Activated naive CD8-positive, alpha-beta T cell treated with anti-CD3 and anti-CD28 coated beads for 36 hours (primary cell): ENCODE measurements around the gene SLC35E3. TPM values are rescaled to one million over a fixed set of nuclear protein-coding genes. Genes with fewer than 3 reads are reported as not detected.
"Not testable (repeated sequence)": the region's sequence is repeated elsewhere in the genome, so short reads cannot be mapped to it uniquely, and the experiment has no call there.

Experiments
- DNase-seq: peaks from one replicate; pipeline ENCODE4 v3.0.0; 2021
- H3K27ac Mint-ChIP-seq: one replicate; pipeline ENCODE4 v1.8.0; 2022; ENCODE audit warnings: mild to moderate bottlenecking, moderate library complexity, mixed read lengths
- H3K27me3 Mint-ChIP-seq: one replicate; pipeline ENCODE4 v1.8.0; 2022; ENCODE audit warnings: mild to moderate bottlenecking, mixed read lengths
- H3K36me3 Mint-ChIP-seq: one replicate; pipeline ENCODE4 v1.8.0; 2021; ENCODE audit warnings: mild to moderate bottlenecking, mixed read lengths
- H3K4me1 Mint-ChIP-seq: one replicate; pipeline ENCODE4 v1.8.0; 2021; ENCODE audit warnings: mixed read lengths
- H3K4me3 Mint-ChIP-seq: one replicate; pipeline ENCODE4 v1.8.0; 2022; ENCODE audit warnings: mild to moderate bottlenecking, moderate library complexity, mixed read lengths
- H3K9me3 Mint-ChIP-seq: one replicate; pipeline ENCODE4 v1.8.0; 2022; ENCODE audit warnings: mixed read lengths
- total RNA-seq, 2 experiments: library from RNA; stranded (reverse); gene quantifications; one replicate each; pipeline ENCODE4 v1.2.3, GENCODE V29; 2021

The SLC35E3 gene
- total RNA-seq, 2 experiments from 2014 or later = 8.7 to 12.3 TPM

DNA sequence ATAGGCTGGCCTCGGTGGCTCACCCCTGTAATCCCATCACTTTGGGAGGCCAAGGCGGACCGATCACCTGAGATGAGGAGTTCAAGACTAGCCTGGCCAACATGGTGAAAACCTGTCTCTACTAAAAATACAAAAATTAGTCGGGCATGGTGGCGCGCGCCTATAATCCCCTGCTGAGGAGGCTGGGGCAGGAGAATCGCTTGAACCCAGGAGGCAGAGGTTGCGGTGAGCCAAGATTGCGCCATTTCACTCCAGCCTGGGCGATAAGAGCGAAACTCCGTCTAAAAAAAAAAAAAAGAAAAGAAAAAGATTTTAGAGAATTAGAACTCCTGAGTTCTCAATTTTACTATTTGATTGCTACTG, 64.0 kb downstream of the SLC35E3 start:
- H3K27ac Mint-ChIP-seq, DNase-seq, H3K27me3 Mint-ChIP-seq, H3K9me3 Mint-ChIP-seq: not testable (repeated sequence)
- peaks cover 44% of the 10 kb centered on the region for H3K4me1 Mint-ChIP-seq
- peak overlapping the region; percentile 93 for H3K4me3 Mint-ChIP-seq
- peaks cover 49% of the 10 kb centered on the region for H3K36me3 Mint-ChIP-seq

DNA sequence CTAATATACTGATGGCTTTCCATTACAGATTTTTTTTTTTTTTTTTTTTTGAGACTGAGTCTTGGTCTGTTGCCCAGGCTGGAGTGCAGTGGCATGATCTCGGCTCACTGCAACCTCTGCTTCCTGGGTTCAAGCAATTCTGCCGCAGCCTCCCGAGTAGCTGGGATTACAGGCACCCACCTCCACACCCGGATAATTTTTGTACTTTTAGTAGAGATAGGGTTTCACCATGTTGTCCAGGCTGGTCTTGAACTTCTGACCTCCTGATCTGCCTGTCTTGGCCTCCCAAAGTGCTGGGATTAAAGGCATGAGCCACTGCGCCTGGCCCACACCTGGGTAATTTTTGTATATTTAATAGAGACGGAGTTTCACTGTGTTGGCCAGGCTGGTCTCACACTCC, 65.6 kb downstream of the SLC35E3 start:
- H3K27ac Mint-ChIP-seq = peak overlapping the region; percentile 54

DNA sequence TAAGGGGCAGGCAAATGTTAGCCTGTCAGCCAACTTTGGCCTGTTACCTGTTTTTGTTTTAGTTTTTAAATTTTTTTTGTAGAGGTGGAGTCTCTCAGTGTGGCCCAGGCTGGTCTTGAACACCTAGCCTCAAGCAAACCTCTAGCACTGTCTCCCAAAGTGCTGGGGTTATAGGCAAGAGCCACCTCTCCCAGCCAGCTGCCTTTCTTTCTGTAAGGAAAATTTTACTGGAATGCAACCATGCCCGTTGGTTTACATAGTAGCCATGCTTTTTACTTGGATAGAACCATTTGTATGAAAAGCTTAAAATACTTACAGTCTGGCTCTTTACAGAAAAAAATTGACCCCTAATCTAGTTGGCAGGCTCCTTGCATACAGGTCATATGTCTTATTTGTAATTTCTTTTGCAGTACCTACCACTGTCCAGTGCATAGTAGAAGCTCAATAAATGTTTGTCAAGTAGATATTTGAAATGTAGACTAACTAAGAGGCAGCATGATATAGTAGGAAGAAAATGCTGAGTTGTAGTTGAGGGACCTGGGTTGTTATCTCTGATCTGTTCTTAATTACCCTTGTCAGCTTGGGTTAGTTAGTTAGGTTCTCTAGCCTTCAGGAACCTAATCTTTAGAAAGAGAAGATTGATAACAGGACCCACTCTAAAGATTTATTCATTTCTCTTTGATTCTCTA, 66.7 kb downstream of the SLC35E3 start:
- H3K4me1 Mint-ChIP-seq = peaks cover 48% of the 10 kb centered on the region
- no peak for DNase-seq
- peaks cover 56% of the 10 kb centered on the region for H3K36me3 Mint-ChIP-seq
- no peaks in the 10 kb centered on the region for H3K27me3 Mint-ChIP-seq
- peak overlapping the region; percentile 42 for H3K27ac Mint-ChIP-seq
- H3K9me3 Mint-ChIP-seq = no peaks in the 10 kb centered on the region
- H3K4me3 Mint-ChIP-seq = no peak overlapping the region

More for the DNA sequence above, 65.6 kb downstream of the SLC35E3 start:
- not testable (repeated sequence) for H3K27me3 Mint-ChIP-seq, H3K9me3 Mint-ChIP-seq, DNase-seq
- Mint-ChIP-seq H3K36me3 (peaks cover 53% of the 10 kb centered on the region), H3K4me1 (peaks cover 51% of the 10 kb centered on the region), H3K4me3 (peak overlapping the region; percentile 22)

DNA sequence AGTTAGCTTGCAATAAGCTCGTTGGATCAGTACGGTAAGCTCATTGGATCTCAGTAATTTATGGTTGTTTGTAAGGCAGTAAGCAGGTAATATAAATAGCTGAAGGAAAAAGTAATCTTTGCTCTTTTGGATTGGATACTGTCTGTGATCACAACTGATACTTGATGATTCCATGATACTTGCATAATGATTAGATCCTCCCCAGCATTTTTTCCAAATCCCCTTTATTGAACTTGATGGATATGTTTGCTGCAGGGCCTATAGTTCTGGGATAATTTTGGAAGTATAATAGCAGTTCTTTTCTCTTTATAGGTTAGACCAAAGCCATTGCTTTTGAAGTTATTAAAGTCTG, 67.2 kb downstream of the SLC35E3 start:
- peaks cover 54% of the 10 kb centered on the region for H3K36me3 Mint-ChIP-seq
- no peak overlapping the region for H3K27ac Mint-ChIP-seq
- H3K9me3 Mint-ChIP-seq = no peaks in the 10 kb centered on the region
- no peak for DNase-seq
- H3K4me1 Mint-ChIP-seq = peaks cover 48% of the 10 kb centered on the region
- no peak overlapping the region for H3K4me3 Mint-ChIP-seq
- no peaks in the 10 kb centered on the region for H3K27me3 Mint-ChIP-seq

DNA sequence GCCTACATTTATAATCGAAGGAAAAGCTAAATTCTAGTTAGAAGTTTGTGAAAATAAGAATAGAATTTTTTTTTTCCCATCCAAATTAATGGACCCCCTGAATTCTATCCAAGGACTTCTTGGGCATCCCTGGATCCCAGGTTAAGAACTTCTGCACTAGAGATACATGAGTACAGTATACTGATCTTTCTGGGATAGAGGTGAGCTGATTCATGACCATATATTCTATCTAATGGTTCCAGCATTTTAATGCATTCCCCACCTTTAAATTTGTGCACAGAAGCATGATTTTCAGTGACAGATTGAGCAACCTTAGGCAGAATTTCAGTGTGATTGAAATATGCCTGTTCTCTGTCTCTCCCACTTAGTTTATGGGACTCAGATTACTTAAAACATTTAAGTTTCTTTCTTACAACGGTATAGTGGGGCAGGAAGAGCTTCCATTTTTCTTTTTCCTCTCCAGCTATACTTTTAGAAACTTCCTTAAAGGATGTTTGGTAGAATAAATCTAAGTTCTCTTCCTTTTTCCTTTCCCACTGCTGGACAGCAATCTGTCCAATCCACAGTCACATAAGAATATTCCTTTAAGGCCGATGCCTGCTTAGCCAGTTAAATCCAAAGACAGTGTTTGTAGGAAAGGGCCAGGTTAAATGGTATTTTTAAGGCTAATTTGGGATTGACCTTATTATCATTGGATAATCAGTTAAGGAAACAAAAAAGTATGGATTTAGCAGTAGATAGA, 68.7 kb downstream of the SLC35E3 start:
- H3K36me3 Mint-ChIP-seq = peaks cover 44% of the 10 kb centered on the region
- no peak for DNase-seq
- no peak overlapping the region for H3K4me3 Mint-ChIP-seq
- H3K4me1 Mint-ChIP-seq = peaks cover 48% of the 10 kb centered on the region
- no peaks in the 10 kb centered on the region for H3K9me3 Mint-ChIP-seq
- H3K27ac Mint-ChIP-seq = no peak overlapping the region
- no peaks in the 10 kb centered on the region for H3K27me3 Mint-ChIP-seq

DNA sequence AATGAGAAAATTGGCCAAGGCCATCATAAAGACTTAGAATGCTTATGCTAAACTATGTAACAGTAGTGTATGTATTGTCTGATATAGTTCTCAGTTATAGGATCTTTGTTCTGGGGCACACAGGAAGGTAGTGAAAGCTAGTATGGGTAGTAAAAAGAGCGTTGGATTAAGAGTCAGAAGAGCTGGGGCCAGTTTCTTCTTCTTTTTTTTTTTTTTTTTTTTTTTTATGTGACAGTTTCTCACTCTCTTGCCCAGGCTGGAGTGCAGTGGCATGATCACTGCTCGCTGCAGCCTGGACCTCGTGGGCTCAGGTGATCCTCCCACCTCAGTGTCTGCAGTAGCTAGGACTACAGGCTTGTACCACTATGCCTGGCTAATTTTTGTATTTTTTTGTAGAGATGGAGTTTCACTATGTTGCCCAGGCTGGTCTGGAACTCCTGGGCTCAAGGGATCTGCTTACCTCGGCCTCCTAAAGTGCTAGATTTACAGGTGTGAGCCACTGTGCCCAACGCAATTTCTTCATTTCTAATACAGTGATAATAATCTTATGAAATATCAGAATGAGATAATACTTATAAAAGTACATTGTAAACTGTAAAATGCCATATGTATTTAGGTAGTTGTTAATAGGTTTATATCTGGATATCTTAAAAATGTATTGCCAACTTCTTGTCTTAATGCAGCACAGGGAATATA, 69.4 kb downstream of the SLC35E3 start:
- Mint-ChIP-seq H3K27me3 (no peaks in the 10 kb centered on the region), H3K36me3 (peaks cover 41% of the 10 kb centered on the region), H3K4me3 (no peak overlapping the region), H3K9me3 (no peaks in the 10 kb centered on the region), H3K27ac (no peak overlapping the region), H3K4me1 (peaks cover 46% of the 10 kb centered on the region)
- DNase-seq = no peak

DNA sequence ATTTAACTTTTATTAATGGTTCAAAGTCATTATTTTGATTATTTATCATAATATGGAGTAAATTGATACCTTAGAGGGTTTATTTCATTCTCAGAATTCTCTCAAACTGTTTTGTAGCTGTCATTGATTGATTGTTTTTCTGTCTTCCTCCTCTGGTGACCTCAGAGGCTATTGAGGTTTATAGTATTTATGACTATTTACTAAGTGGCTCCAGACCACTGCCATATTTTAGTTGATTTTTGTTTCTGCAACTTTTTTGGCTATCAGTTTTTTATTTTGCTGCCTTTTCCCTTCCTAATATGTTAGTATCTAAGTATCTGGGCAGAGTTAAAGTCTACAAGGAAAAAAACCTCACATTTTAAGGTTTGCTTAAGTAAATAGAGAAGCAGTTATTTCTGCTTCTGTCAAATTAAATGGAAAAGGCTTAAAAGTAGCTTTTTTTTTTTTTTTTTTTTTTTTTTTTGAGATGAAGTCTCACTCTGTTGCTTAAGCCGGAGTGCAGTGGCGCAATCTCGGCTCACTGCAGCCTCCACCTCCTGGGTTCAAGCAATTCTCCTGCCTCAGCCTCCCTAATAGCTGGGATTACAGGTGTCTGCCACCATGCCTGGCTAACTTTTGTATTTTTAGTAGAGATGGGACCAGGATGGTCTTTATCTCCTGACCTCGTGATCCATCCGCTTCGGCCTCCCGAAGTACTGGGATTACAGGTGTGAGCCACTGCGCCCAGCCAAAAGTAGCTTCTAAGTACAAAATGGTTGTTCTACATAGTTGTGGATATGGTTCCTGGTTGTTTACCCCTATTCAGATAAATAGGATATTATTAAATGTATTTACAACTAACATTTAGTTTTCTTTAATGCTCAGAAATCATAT, 70.2 kb downstream of the SLC35E3 start:
- peaks cover 44% of the 10 kb centered on the region for H3K4me1 Mint-ChIP-seq
- H3K27me3 Mint-ChIP-seq = no peaks in the 10 kb centered on the region
- no peak overlapping the region for H3K27ac Mint-ChIP-seq
- no peak for DNase-seq
- H3K36me3 Mint-ChIP-seq = peaks cover 37% of the 10 kb centered on the region
- no peak overlapping the region for H3K4me3 Mint-ChIP-seq
- H3K9me3 Mint-ChIP-seq = no peaks in the 10 kb centered on the region

DNA sequence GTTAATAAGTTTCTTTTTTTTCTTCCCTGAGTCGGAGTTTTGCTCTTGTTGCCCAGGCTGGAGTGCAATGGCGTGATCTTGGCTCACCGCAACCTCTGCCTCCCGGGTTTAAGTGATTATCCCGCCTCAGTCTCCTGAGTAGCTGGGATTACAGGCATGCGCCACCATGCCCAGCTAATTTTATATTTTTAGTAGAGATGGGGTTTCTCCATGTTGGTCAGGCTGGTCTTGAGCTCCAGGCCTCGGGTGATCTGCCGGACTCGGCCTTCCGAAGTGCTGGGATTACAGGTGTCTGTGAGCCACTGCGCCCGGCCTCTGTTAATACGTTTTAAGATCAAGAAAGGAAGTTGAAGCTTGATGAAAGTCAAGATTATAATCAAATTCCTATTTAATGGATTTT, 73.5 kb downstream of the SLC35E3 start:
- H3K4me3 Mint-ChIP-seq, H3K27ac Mint-ChIP-seq: not testable (repeated sequence)

DNA sequence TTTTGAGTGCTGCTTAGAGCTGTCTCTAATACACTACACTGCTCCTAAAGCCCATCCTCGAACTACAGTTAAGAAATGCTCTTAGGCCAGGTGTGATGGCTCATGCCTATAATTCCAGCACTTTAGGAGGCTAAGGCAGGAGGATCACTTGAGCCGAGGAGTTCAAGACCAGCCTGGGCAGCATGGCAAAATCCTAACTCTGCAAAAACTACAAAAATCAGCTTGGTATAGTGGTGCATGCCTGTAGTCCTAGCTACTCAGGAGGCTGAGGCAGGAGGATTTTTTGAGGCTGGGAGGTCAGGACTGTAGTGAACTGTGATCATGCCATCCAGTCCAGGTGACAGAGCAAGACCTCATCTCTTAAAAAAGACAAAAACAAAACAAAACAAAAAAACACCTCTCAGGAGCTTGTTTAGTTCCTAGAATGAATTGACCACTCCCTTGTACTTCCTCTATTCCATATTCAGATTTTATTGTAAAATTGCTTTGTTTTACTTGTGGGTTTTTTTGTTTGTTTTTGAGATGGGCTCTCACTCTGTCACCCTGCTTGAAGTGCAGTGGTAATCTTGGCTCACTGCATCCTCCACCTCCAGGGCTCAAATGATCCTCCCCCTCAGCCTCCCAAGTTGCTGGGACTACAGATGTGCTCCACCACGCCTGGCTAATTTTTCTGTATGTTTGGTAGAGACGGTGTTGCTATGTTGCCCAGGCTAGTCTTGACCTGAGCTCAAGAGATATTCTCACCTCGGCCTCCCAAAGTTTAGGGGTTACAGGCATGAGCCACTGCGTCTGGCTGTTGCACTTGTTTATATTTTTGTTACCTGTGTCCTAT, 75.6 kb downstream of the SLC35E3 start:
- Mint-ChIP-seq H3K9me3 (no peaks in the 10 kb centered on the region), H3K27ac (peak overlapping the region; percentile 58), H3K36me3 (peaks cover 30% of the 10 kb centered on the region), H3K4me1 (peaks cover 21% of the 10 kb centered on the region), H3K4me3 (no peak overlapping the region), H3K27me3 (no peaks in the 10 kb centered on the region)
- DNase-seq = no peak

More for the DNA sequence above, 73.5 kb downstream of the SLC35E3 start:
- H3K9me3 Mint-ChIP-seq, DNase-seq, H3K27me3 Mint-ChIP-seq: not testable (repeated sequence)
- H3K4me1 Mint-ChIP-seq = peaks cover 30% of the 10 kb centered on the region
- peaks cover 25% of the 10 kb centered on the region for H3K36me3 Mint-ChIP-seq

DNA sequence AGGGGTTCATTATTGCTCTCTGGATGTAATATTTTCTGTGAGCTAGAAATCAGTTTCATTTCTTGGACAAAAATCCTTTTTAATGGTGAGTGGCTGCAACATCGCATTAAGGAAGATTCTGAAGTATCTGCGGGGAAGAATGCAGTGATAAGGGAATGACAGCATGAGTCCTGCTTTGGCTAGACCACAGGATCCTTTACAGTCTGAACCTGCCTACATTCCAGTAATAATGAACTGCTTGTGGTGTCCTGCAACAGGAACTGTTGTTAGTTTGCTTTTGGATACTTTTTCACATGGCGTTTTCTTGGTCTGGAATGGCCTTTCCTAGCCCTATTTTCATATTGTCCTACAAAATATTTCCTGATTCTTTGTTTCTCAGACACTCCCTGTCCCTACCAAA, 77.7 kb downstream of the SLC35E3 start:
- H3K9me3 Mint-ChIP-seq = no peaks in the 10 kb centered on the region
- no peaks in the 10 kb centered on the region for H3K27me3 Mint-ChIP-seq
- no peak overlapping the region for H3K4me3 Mint-ChIP-seq
- no peak for DNase-seq
- H3K4me1 Mint-ChIP-seq = peaks cover 27% of the 10 kb centered on the region
- peak overlapping the region; percentile 21 for H3K27ac Mint-ChIP-seq
- peaks cover 32% of the 10 kb centered on the region for H3K36me3 Mint-ChIP-seq

DNA sequence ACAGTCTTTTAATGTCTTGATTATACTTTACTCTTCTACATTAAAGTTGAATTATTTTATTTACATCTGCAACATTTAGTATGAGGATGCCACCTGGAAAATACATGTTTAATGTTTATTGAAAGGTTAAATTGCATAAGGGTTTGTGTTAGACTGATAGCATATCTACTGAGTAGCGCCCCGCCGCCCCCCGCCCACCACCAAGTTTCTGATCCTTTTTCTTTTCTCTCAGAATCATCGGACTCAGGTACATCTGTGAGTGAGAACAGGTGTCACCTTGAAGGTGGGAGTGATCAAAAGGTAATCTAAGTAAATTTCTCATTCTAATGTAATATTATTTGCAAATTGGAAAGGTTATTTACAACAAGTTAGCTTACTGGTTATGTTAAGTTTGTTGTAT, 78.2 kb downstream of the SLC35E3 start:
- H3K27me3 Mint-ChIP-seq = no peaks in the 10 kb centered on the region
- no peak overlapping the region for H3K4me3 Mint-ChIP-seq
- peaks cover 32% of the 10 kb centered on the region for H3K36me3 Mint-ChIP-seq
- DNase-seq = no peak
- H3K9me3 Mint-ChIP-seq = no peaks in the 10 kb centered on the region
- H3K27ac Mint-ChIP-seq = no peak overlapping the region
- H3K4me1 Mint-ChIP-seq = peaks cover 25% of the 10 kb centered on the region

DNA sequence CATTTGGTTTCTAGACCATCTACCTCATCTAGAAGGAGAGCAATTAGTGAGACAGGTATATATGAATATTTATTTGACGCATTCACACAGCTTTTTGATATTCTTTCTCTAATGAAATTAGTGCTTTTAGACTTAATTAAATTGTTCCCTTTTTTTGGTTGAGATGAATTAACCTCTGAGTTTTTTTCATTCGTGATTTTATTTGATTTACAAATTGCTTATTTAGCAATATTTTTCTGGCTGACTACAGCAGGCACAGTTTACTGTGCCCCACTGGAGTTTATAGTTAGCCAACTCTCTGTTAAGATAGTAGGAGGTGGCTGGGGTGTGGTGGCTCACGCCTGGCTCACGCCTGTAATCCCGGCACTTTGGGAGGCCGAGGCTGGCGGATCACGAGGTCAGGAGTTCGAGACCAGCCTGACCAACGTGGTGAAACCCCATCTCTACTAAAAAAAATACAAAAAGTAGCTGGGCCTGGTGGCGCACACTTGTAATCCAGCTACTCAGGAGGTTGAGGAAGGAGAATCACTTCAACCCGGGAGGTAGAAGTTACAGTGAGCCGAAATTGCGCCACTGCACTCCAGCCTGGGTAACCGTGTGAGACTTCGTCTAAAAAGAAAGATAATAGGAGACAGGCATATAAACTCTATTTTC, 78.7 kb downstream of the SLC35E3 start:
- Mint-ChIP-seq H3K9me3 (no peaks in the 10 kb centered on the region), H3K4me3 (no peak overlapping the region), H3K36me3 (peaks cover 31% of the 10 kb centered on the region), H3K27me3 (no peaks in the 10 kb centered on the region), H3K4me1 (peaks cover 25% of the 10 kb centered on the region), H3K27ac (no peak overlapping the region)
- no peak for DNase-seq

DNA sequence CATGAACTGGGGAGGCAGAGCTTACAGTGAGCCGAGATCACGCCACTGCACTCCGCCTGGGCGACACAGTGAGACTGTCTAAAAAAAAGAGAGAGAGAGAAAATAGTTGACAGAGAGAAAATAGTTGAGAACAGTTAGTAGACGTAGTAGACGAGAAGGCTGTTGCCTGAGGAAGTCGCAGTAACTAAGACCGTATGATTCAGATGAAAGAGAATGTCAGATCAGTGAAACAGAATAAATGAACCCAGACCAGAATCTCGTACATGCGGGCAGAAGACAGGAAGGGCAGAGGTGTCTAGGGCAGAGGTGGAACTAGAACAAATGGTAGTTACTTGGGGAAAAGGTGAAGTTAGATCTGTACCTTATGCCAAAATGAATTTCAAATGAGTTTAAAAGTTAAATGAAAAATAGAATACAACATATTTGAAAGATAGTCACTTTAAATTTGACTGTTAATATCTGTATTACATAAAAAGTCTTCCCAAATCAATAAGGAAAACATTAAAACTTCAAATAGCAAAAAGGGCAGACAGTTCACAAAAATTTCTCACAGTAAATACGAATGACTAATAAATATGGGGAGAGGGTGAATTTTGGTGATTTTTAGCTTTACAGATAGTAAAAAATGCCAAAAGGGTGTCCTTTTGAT, 79.7 kb downstream of the SLC35E3 start:
- H3K27me3 Mint-ChIP-seq = no peaks in the 10 kb centered on the region
- peaks cover 28% of the 10 kb centered on the region for H3K4me1 Mint-ChIP-seq
- H3K36me3 Mint-ChIP-seq = peaks cover 34% of the 10 kb centered on the region
- no peak for DNase-seq
- peak overlapping the region; percentile 47 for H3K27ac Mint-ChIP-seq
- H3K4me3 Mint-ChIP-seq = no peak overlapping the region
- H3K9me3 Mint-ChIP-seq = no peaks in the 10 kb centered on the region
